ENCODE data around the gene BPIFB2.

BPIFB2 gene

DNA sequence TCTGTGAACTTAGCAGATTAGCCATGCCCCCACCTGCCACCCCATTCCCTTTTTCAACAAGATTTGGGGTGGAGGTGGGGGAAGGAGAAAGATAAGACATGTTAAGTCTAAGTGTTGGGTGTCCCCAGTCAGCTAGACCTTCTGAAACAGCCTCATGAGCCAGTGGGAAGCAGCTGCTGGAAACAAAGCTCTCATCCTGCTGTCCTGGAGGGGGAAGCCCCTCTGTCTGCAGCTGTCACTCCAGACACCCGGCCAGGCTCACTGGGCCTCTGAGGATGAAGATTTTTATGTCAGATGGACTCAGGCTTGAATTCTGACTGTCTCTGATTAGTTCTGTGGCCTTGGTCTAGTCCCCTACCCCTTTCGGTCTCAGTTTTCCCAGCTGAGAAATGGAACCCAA, 47.3 kb downstream of the BPIFB2 start:
- H3K27ac ChIP-seq, result no peak overlapping the region
- TF ChIP-seq, protein P1, sequence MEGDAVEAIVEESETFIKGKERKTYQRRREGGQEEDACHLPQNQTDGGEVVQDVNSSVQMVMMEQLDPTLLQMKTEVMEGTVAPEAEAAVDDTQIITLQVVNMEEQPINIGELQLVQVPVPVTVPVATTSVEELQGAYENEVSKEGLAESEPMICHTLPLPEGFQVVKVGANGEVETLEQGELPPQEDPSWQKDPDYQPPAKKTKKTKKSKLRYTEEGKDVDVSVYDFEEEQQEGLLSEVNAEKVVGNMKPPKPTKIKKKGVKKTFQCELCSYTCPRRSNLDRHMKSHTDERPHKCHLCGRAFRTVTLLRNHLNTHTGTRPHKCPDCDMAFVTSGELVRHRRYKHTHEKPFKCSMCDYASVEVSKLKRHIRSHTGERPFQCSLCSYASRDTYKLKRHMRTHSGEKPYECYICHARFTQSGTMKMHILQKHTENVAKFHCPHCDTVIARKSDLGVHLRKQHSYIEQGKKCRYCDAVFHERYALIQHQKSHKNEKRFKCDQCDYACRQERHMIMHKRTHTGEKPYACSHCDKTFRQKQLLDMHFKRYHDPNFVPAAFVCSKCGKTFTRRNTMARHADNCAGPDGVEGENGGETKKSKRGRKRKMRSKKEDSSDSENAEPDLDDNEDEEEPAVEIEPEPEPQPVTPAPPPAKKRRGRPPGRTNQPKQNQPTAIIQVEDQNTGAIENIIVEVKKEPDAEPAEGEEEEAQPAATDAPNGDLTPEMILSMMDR (IDR thresholded peaks at IDR 0.05; ENCODE audit: low read depth, low read length, missing control alignments), result no peak

GRCh38 chr20:33059136-33059535, 51.6 kb downstream of the BPIFB2 start:
- DNase-seq, result no peak
- Histone ChIP-seq H3K27ac (no peak overlapping the region), H3K36me3 (replicated peaks) (no peaks in the 10 kb centered on the region), H3K27me3 (replicated peaks) (no peaks in the 10 kb centered on the region), H3K4me3 (ENCODE audit: low read depth, low read length) (no peak overlapping the region)
- TF ChIP-seq, protein P1 (IDR thresholded peaks at IDR 0.05; ENCODE audit: low read depth, low read length, missing control alignments), result no peak
- in situ Hi-C loops (cut with HindIII; ENCODE audit: low pct_ligation_motif_present, low sequenced_read_pairs), result no loop called here

More for the DNA sequence above, 47.3 kb downstream of the BPIFB2 start:
- no peaks in the 10 kb centered on the region for H3K27me3 ChIP-seq (replicated peaks)
- no peak for DNase-seq
- H3K4me3 ChIP-seq (ENCODE audit: low read depth, low read length), result no peak overlapping the region
- in situ Hi-C loops (cut with HindIII; ENCODE audit: low pct_ligation_motif_present, low sequenced_read_pairs), result no loop called here
- H3K36me3 ChIP-seq (replicated peaks), result no peaks in the 10 kb centered on the region

- Histone ChIP-seq H3K27ac (no peak overlapping the region), H3K36me3 (replicated peaks) (no peaks in the 10 kb centered on the region), H3K27me3 (replicated peaks) (no peaks in the 10 kb centered on the region), H3K4me3 (ENCODE audit: low read depth, low read length) (no peak overlapping the region)
- DNase-seq, result no peak
- in situ Hi-C loops (cut with HindIII; ENCODE audit: low pct_ligation_motif_present, low sequenced_read_pairs), result no loop called here
- TF ChIP-seq, protein P1 (IDR thresholded peaks at IDR 0.05; ENCODE audit: low read depth, low read length, missing control alignments), result no peak
Observed at GRCh38 chr20:33059741-33060390, 52.4 kb downstream of the BPIFB2 start.

DNA sequence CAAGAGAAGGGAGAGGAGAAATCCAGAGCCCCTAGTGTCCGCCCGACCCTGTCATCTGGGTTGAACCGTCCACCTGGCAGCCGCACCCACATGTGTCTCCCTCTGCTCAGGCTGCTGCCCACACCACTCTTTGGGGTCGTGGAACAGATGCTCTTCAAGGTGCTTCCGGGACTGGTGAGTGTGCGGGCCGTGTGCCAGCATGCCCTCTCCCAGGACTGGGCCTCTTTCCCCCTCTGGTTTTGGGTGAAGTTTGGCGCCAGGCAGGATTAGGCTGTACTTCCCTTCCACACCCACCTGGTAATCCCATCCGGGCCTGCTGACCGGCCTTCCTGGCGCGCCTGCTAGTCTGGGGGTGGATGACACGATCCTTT, 54.1 kb downstream of the BPIFB2 start:
- H3K36me3 ChIP-seq (replicated peaks), result no peaks in the 10 kb centered on the region
- H3K4me3 ChIP-seq (ENCODE audit: low read depth, low read length), result no peak overlapping the region
- no peaks in the 10 kb centered on the region for H3K27me3 ChIP-seq (replicated peaks)
- TF ChIP-seq, protein P1 (IDR thresholded peaks at IDR 0.05; ENCODE audit: low read depth, low read length, missing control alignments), result no peak
- H3K27ac ChIP-seq, result no peak overlapping the region
- in situ Hi-C loops (cut with HindIII; ENCODE audit: low pct_ligation_motif_present, low sequenced_read_pairs), result no loop called here
- DNase-seq, result no peak

DNA sequence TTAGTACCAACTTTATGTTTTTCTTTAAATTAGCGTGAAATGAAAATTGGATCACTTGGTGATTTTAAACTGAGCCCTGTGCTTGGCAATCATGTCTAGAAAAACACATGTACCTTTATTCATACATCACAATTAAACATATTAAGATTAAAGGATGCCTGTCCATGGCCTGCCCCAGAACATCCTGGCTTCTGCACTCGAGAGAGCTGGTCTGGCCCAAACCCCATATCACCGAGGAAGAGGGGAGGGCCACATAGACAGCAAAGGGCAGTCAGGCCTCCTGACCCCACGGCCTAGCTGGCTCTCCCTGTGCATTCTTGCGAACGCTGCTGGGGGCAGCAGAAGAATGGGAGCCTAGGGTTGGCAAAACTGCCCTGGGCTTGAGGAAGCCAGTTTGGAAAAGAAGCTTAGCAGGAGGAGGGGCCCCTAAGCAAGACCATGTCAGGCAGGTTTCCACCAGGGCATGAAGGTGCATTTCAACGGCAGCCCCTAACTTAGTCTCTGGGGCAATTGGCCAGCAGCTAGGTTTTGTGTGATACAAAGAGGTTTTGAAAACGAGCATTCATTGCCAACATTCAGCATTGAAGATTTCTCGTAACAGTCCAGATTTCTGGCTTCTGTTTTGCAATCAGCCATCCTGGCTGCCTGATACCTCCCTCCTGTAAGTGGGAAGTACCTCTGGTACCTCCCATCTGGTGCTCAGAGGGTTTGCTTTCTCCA, 54.8 kb downstream of the BPIFB2 start:
- no peaks in the 10 kb centered on the region for H3K36me3 ChIP-seq (replicated peaks)
- no peaks in the 10 kb centered on the region for H3K27me3 ChIP-seq (replicated peaks)
- no peak overlapping the region for H3K27ac ChIP-seq
- in situ Hi-C loops (cut with HindIII; ENCODE audit: low pct_ligation_motif_present, low sequenced_read_pairs), result no loop called here
- TF ChIP-seq, protein P1 (IDR thresholded peaks at IDR 0.05; ENCODE audit: low read depth, low read length, missing control alignments), result no peak
- H3K4me3 ChIP-seq (ENCODE audit: low read depth, low read length), result no peak overlapping the region
- DNase-seq, result no peak
